HepG2 (cell line): ENCODE measurements around the gene OPRL1. TPM values are rescaled to one million over a fixed set of nuclear protein-coding genes. Genes with fewer than 3 reads are reported as not detected.

Source experiments
- BORCS8-MEF2B ChIP-seq: sonication (generic); formaldehyde crosslinking; IDR thresholded peaks from 2 replicates; pipeline ENCODE4 v1.8.0; 2022; ENCODE audit warnings: mild to moderate bottlenecking, missing genetic modification reagents
- CTCF ChIP-seq: sonication (generic); formaldehyde crosslinking; IDR thresholded peaks from 2 replicates; pipeline ENCODE4 v1.5.0; 2020; ENCODE audit warnings: mild to moderate bottlenecking, missing genetic modification reagents, moderate library complexity
- EED ChIP-seq: sonication (generic); formaldehyde crosslinking; IDR thresholded peaks from 2 replicates; pipeline ENCODE4 v1.5.0; 2020; ENCODE audit warnings: mild to moderate bottlenecking, missing genetic modification reagents
- MBD4 ChIP-seq: IDR thresholded peaks from 2 replicates; pipeline ENCODE4 v1.6.1; 2012; ENCODE audit warnings: low read length, inconsistent platforms, borderline replicate concordance
- MTF1 ChIP-seq: sonication (generic); formaldehyde crosslinking; IDR thresholded peaks from 2 replicates; pipeline ENCODE4 v1.5.0; 2020; ENCODE audit warnings: missing genetic modification reagents
- POLR2A ChIP-seq, 2 experiments: IDR thresholded peaks; 2 replicates each; pipeline ENCODE4 v1.6.1; 2011; ENCODE audit warnings: low read depth in 2 of 2, low read length in 2 of 2, mild to moderate bottlenecking in 1 of 2, moderate library complexity in 1 of 2; ENCODE audit not compliant: insufficient read depth in 1 of 2
- SAFB2 ChIP-seq: sonication (generic); formaldehyde crosslinking; IDR thresholded peaks from 2 replicates; pipeline ENCODE4 v1.5.1; 2020; ENCODE audit warnings: missing genetic modification reagents, low read depth, mild to moderate bottlenecking, borderline replicate concordance
- SOX6 ChIP-seq, 2 experiments: fragments of 450-650 bp in 1 of 2; sonication (generic) in 1 of 2; formaldehyde crosslinking in 1 of 2; IDR thresholded peaks; 2 replicates each; pipeline versions ENCODE4 v1.4.0 to v1.6.1; 2017 to 2020; ENCODE audit warnings: antibody characterized with exemption in 1 of 2, mild to moderate bottlenecking in 1 of 2, missing genetic modification reagents in 1 of 2
- TEAD3 ChIP-seq: optimal IDR thresholded peaks from 2 replicates; pipeline ENCODE3; 2016; ENCODE audit warnings: borderline replicate concordance
- TFDP1 ChIP-seq: IDR thresholded peaks from 2 replicates; pipeline ENCODE4 v1.6.1; 2016; ENCODE audit warnings: missing compliant biosample characterization, missing genetic modification reagents, borderline replicate concordance
- TRIM24 ChIP-seq: sonication (generic); formaldehyde crosslinking; IDR thresholded peaks from 2 replicates; pipeline ENCODE4 v1.8.0; 2022; ENCODE audit warnings: mild to moderate bottlenecking, missing genetic modification reagents
- UBTF ChIP-seq: sonication (generic); formaldehyde crosslinking; IDR thresholded peaks from 2 replicates; pipeline ENCODE4 v1.4.0; 2020; ENCODE audit warnings: mild to moderate bottlenecking, missing genetic modification reagents
- ZFP36L1 ChIP-seq: sonication (generic); formaldehyde crosslinking; IDR thresholded peaks from 2 replicates; pipeline ENCODE4 v1.8.0; 2022; ENCODE audit warnings: mild to moderate bottlenecking, missing genetic modification reagents, moderate library complexity
- ZNF329 ChIP-seq: sonication (generic); formaldehyde crosslinking; IDR thresholded peaks from 2 replicates; pipeline ENCODE4 v1.9.0; 2021; ENCODE audit warnings: low read depth, mild to moderate bottlenecking, missing genetic modification reagents
- ZNF362 ChIP-seq: sonication (generic); formaldehyde crosslinking; IDR thresholded peaks from 2 replicates; pipeline ENCODE4 v1.4.0; 2020; ENCODE audit warnings: missing genetic modification reagents, mild to moderate bottlenecking, borderline replicate concordance
- polyA plus RNA-seq, 8 experiments: library from polyadenylated mRNA; depleted of rRNA in 3 of 8; stranded (reverse) in 7 of 8; unstranded in 1 of 8; fragments of >200 nt; fragmentation: Illumina TruSeq in 4 of 8; extraction: Trizol in 4 of 8; gene quantifications; 2 replicates each; pipeline versions ENCODE4 v1.2.1 to v1.2.3, GENCODE V29; 2011 to 2016; ENCODE audit warnings: low read depth in 4 of 8, missing spikeins in 1 of 8, mixed read lengths in 1 of 8; ENCODE audit not compliant: insufficient read depth in 1 of 8
- total RNA-seq, 5 experiments: library from RNA; depleted of rRNA; stranded (reverse); fragments of >200 nt; fragmentation: Illumina TruSeq; extraction: Trizol; gene quantifications; 2 replicates each; pipeline ENCODE4 v1.2.3, GENCODE V29; 2016; ENCODE audit warnings: low read depth in 1 of 5
- TF ChIP-seq, protein P1 (sequence below): sonication (generic); formaldehyde crosslinking; IDR thresholded peaks from 2 replicates; pipeline ENCODE4 v1.4.0; 2020; ENCODE audit warnings: mild to moderate bottlenecking, missing genetic modification reagents
- TF ChIP-seq, protein P2 (sequence below): sonication (generic); formaldehyde crosslinking; IDR thresholded peaks from 2 replicates; pipeline ENCODE4 v1.8.1; 2023; ENCODE audit warnings: mild to moderate bottlenecking, missing genetic modification reagents, borderline replicate concordance

OPRL1 gene
- total and polyA plus RNA-seq, 2 of the 13 experiments (the other 11 are each of a cell fraction or from before 2014, with no cell fraction given), result 0.35 to 0.71 TPM

DNA sequence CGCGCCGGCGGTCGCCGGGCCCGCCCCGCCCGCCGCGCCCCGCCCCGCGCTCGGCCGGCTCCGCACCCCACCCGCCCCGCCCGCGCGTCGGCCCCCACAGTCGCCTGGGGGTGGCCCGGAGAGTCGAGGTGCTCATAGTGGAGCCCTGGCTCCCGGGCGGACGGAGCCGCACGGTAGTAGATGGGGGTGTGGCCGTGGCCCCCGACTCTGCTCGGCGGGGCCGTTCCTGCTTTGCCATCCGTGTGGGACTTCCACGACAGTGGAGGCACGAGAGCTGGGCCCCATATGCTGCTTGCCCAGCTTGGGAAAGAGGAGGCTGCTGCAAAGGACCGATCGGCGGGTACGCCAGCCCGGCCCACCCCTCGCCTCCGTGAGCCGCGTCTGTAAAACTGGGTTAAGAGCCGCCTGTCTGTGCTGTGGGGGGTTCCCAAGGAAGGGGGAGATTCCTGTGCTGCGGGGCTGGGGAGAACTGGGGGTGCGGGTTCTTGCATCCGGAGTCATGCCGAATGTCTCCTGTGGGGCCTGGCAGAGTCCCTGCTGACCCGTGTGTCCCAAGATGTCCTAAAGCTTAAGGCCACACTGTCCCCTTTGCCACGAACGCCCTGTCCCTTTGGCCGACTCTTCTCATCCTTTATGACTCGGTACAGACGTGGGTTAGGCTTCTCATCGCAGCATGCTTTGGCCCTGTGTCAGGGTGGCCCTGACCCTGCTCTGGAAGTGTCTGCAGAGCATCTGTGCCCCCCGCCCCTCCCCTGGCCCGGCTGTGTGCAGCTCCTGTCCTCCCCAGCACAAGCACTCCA lies at the start of gene OPRL1 (continued):
- TF ChIP-seq SOX6 (IDR thresholded peaks at IDR 0.05) (no peak), SOX6 (CRISPR knock-in tag; IDR thresholded peaks at IDR 0.05) (no peak; the same call in 1 of the 2 replicates), MTF1 (CRISPR knock-in tag) (no peak), TFDP1 (CRISPR knock-in tag) (no peak), ZNF362 (CRISPR knock-in tag) (0 out of 2 replicates have a peak, but pooled peaks have one; percentile 33), EED (CRISPR knock-in tag) (0 out of 2 replicates have a peak, but pooled peaks have one; percentile 71), BORCS8-MEF2B (peak; percentile 74), SAFB2 (CRISPR knock-in tag) (0 out of 2 replicates have a peak, but pooled peaks have one; percentile 43), TRIM24 (CRISPR knock-in tag) (0 out of 2 replicates have a peak, but pooled peaks have one; percentile 57), TEAD3 (CRISPR knock-in tag) (peak; percentile 24), MBD4 (no peak), POLR2A (IDR thresholded peaks at IDR 0.05; ENCODE audit: insufficient read depth in 1 of 2, low read depth in 2 of 2, low read length in 2 of 2) (0 out of 4 replicates have a peak, but pooled peaks of 1 of the 2 experiments have one; percentile 5), ZFP36L1 (no peak), CTCF (CRISPR knock-in tag) (0 out of 2 replicates have a peak, but pooled peaks have one; percentile 8), UBTF (peak; percentile 68), ZNF329 (CRISPR knock-in tag) (0 out of 2 replicates have a peak, but pooled peaks have one; percentile 42)
- TF ChIP-seq, protein P1, sequence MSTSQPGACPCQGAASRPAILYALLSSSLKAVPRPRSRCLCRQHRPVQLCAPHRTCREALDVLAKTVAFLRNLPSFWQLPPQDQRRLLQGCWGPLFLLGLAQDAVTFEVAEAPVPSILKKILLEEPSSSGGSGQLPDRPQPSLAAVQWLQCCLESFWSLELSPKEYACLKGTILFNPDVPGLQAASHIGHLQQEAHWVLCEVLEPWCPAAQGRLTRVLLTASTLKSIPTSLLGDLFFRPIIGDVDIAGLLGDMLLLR (CRISPR knock-in tag), result peak; percentile 72
- TF ChIP-seq, protein P2, sequence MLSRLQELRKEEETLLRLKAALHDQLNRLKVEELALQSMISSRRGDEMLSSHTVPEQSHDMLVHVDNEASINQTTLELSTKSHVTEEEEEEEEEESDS (CRISPR knock-in tag), result no peak
